PC-3 (cell line): Measurements from ENCODE around the gene NFU1. TPM values are rescaled to one million over a fixed set of nuclear protein-coding genes. Genes with fewer than 3 reads are reported as not detected.

Source experiments
- ATAC-seq: fragments of 200-7000 bp; cut with Tn5 transposase; 2 replicates; pipeline ENCODE4 v1.9.1; 2020; ENCODE audit warnings: mild to moderate bottlenecking, moderate library complexity
- BruUV-seq: library from RNA; stranded (reverse); fragments of 400-500 nt; replicated peaks from 2 replicates; lab custom pipeline; 2021; lab: Mats Ljungman, UMichigan
- CTCF ChIA-PET: fragments of 300-600 bp; sonication (Branson Sonifier 250); formaldehyde crosslinking; loops from one replicate; lab custom pipeline; 2022; ENCODE audit warnings: antibody characterized with exemption; lab: Charles Lee
- POLR2A ChIA-PET: fragments of 300-600 bp; sonication (Branson Sonifier 250); formaldehyde crosslinking; loops from one replicate; lab custom pipeline; 2022; ENCODE audit warnings: antibody characterized with exemption; ENCODE audit not compliant: unreplicated experiment; lab: Charles Lee
- DNase-seq: peaks from one replicate; pipeline ENCODE4 v3.0.0-alpha.2; 2015
- H2AFZ ChIP-seq: fragments of 300-600 bp; sonication (generic); 2 replicates; pipeline ENCODE4 v1.6.0; 2016; ENCODE audit warnings: antibody characterized with exemption, low read length
- H3F3A ChIP-seq: fragments of 300-600 bp; sonication (generic); one replicate; pipeline ENCODE4 v1.6.0; 2017; ENCODE audit warnings: antibody characterized with exemption, low read length, control low read depth, mild to moderate bottlenecking; ENCODE audit not compliant: unreplicated experiment
- H3K27ac ChIP-seq: fragments of 300-600 bp; sonication (generic); 2 replicates; pipeline ENCODE4 v1.5.1; 2016; ENCODE audit warnings: mild to moderate bottlenecking, low read length
- H3K27me3 ChIP-seq: fragments of 300-600 bp; sonication (generic); 2 replicates; pipeline ENCODE4 v1.6.1; 2016; ENCODE audit warnings: low read length, mixed read lengths
- H3K36me3 ChIP-seq: fragments of 300-600 bp; sonication (generic); 2 replicates; pipeline ENCODE4 v1.6.1; 2016; ENCODE audit warnings: low read depth, mixed run types, low read length, mixed read lengths
- H3K4me1 ChIP-seq: fragments of 300-600 bp; sonication (generic); 2 replicates; pipeline ENCODE4 v1.5.1; 2016; ENCODE audit warnings: low read length; ENCODE audit not compliant: insufficient read depth
- H3K4me2 ChIP-seq: fragments of 300-600 bp; sonication (generic); 2 replicates; pipeline ENCODE4 v1.6.0; 2016; ENCODE audit warnings: low read length
- H3K4me3 ChIP-seq: fragments of 300-600 bp; sonication (generic); 2 replicates; pipeline ENCODE4 v1.5.1; 2016; ENCODE audit warnings: mild to moderate bottlenecking, low read length, mixed read lengths
- H3K79me2 ChIP-seq: fragments of 300-600 bp; sonication (generic); 2 replicates; pipeline ENCODE4 v1.6.1; 2017; ENCODE audit warnings: low read length, mixed read lengths
- H3K9ac ChIP-seq: fragments of 300-600 bp; sonication (generic); 2 replicates; pipeline ENCODE4 v1.6.0; 2016; ENCODE audit warnings: mild to moderate bottlenecking, low read length
- H3K9me2 ChIP-seq: fragments of 300-600 bp; sonication (generic); replicated peaks from 2 replicates; pipeline ENCODE4 v1.6.1; 2016; ENCODE audit warnings: mixed run types, low read length, mixed read lengths
- H3K9me3 ChIP-seq: fragments of 300-600 bp; sonication (generic); 2 replicates; pipeline ENCODE4 v1.6.1; 2016; ENCODE audit warnings: low read length, mixed read lengths
- H4K20me1 ChIP-seq: fragments of 300-600 bp; sonication (generic); 2 replicates; pipeline ENCODE4 v1.6.1; 2016; ENCODE audit warnings: low read length, mixed read lengths
- EZH2 ChIP-seq: fragments of 300-600 bp; sonication (generic); IDR thresholded peaks from one replicate; pipeline ENCODE4 v1.6.1; 2017; ENCODE audit warnings: antibody characterized with exemption, mild to moderate bottlenecking, low read length; ENCODE audit not compliant: unreplicated experiment
- EZH2phosphoT487 ChIP-seq: fragments of 300-600 bp; sonication (generic); IDR thresholded peaks from 2 replicates; pipeline ENCODE4 v1.6.1; 2018; ENCODE audit warnings: mild to moderate bottlenecking, antibody characterized with exemption, low read length, borderline replicate concordance
- intact Hi-C: fragments of 100-400 bp; cut with micrococcal nuclease; formaldehyde crosslinking; loops from 2 replicates; pipeline ENCODE4 v1.9.0; 2023
- total RNA-seq: library from RNA; depleted of rRNA; stranded (reverse); fragments of >200 nt; gene quantifications from 2 replicates; pipeline ENCODE4 v1.2.3, GENCODE V29; 2014
- TF ChIP-seq, protein P1 (sequence below): fragments of 300-600 bp; sonication (generic); conservative IDR thresholded peaks from 2 replicates; pipeline ENCODE4 v1.5.1; 2017; ENCODE audit warnings: antibody characterized with exemption, low read depth, mild to moderate bottlenecking, low read length

Gene NFU1
- total RNA-seq, 1 experiment from 2014 or later: 45.6 TPM

DNA sequence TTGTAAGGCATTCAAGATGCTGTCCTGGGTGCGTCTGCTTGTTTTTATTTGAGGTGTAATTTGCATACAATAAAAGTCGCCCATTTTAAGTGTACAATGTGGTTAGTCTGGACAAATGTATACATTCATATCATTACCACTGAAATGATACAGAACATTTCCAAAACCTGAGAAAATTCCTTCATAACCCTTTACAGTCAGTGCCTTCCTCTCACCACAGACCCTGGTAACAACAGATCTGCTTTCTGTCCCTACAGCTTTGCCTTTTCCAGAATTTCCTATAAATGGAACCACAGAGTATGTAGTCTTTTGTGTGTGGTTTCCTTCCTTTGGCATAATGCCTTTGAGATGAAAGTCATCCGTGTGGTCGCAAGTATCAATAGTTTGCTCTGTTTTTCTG lies 45.8 kb upstream of the NFU1 start:
- Histone ChIP-seq H3K79me2 (no peaks in the 10 kb centered on the region), H3K4me3 (no peak overlapping the region), H3K4me1 (peaks cover 18% of the 10 kb centered on the region), H3K4me2 (peak overlapping the region; percentile 44; the same call in 1 of the 2 replicates), H3K9me3 (no peaks in the 10 kb centered on the region), H3K9me2 (no peaks in the 10 kb centered on the region), H3K36me3 (no peaks in the 10 kb centered on the region), H4K20me1 (no peaks in the 10 kb centered on the region), H2AFZ (no peak overlapping the region), H3F3A (no peaks in the 10 kb centered on the region), H3K27ac (peak overlapping the region; percentile 8; the same call in 1 of the 2 replicates), H3K9ac (no peak overlapping the region), H3K27me3 (no peaks in the 10 kb centered on the region)
- ChIA-PET CTCF (interaction anchor here (0.6 kb wide), 1 partner anchor 110 kb away, joined by 4 read pairs; no protein-coding TSS in a partner anchor), POLR2A (no interaction called here)
- BruUV-seq: no TSS peak
- TF ChIP-seq, protein P1, sequence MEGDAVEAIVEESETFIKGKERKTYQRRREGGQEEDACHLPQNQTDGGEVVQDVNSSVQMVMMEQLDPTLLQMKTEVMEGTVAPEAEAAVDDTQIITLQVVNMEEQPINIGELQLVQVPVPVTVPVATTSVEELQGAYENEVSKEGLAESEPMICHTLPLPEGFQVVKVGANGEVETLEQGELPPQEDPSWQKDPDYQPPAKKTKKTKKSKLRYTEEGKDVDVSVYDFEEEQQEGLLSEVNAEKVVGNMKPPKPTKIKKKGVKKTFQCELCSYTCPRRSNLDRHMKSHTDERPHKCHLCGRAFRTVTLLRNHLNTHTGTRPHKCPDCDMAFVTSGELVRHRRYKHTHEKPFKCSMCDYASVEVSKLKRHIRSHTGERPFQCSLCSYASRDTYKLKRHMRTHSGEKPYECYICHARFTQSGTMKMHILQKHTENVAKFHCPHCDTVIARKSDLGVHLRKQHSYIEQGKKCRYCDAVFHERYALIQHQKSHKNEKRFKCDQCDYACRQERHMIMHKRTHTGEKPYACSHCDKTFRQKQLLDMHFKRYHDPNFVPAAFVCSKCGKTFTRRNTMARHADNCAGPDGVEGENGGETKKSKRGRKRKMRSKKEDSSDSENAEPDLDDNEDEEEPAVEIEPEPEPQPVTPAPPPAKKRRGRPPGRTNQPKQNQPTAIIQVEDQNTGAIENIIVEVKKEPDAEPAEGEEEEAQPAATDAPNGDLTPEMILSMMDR: no peak
- TF ChIP-seq EZH2 (no peak), EZH2phosphoT487 (no peak)
- peak; percentile 47; the same call in 1 of the 2 replicates for ATAC-seq
- intact Hi-C loops: loop anchor here (5.0 to 10.0 kb wide), 2 partner anchors 41 to 98 kb away; partner anchors contain the start of gene GFPT1
- peak; percentile 41 for DNase-seq

DNA sequence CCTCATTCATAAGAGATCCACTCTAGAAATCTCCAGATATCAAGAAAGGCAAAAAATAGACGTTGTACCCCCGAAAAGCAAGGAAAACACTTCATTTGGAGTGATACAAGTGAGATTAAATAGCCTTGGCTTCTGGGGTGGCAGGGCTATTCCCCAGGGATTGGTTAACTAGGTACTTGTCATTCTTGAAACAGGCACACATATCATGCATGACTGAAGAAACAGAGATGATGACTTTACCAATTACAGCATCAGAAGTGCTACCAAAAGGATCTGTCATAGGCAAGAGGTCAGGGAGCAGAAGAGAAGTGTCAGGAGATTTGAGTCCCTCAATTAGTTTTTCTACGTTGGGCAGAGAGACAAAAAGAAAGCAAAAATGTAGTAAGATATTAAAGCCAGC lies 45.2 kb upstream of the NFU1 start:
- BruUV-seq: no TSS peak
- H4K20me1 ChIP-seq: no peaks in the 10 kb centered on the region
- no peak for TF ChIP-seq EZH2phosphoT487
- TF ChIP-seq EZH2: no peak
- TF ChIP-seq, protein P1: no peak
- no peaks in the 10 kb centered on the region for H3F3A ChIP-seq
- H3K4me3 ChIP-seq: no peak overlapping the region
- peaks cover 18% of the 10 kb centered on the region for H3K4me1 ChIP-seq
- H3K9ac ChIP-seq: no peak overlapping the region
- H3K27ac ChIP-seq: no peak overlapping the region
- no peak for DNase-seq
- intact Hi-C loops: loop anchor here (5.0 to 10.0 kb wide), 2 partner anchors 40 to 98 kb away; partner anchors contain the start of gene GFPT1
- no peaks in the 10 kb centered on the region for H3K9me2 ChIP-seq
- no peaks in the 10 kb centered on the region for H3K27me3 ChIP-seq
- H2AFZ ChIP-seq: no peak overlapping the region
- no peaks in the 10 kb centered on the region for H3K79me2 ChIP-seq
- no peaks in the 10 kb centered on the region for H3K36me3 ChIP-seq
- H3K4me2 ChIP-seq: no peak overlapping the region
- no peak for ATAC-seq
- no peaks in the 10 kb centered on the region for H3K9me3 ChIP-seq
- CTCF ChIA-PET: no interaction called here
- POLR2A ChIA-PET: no interaction called here

DNA sequence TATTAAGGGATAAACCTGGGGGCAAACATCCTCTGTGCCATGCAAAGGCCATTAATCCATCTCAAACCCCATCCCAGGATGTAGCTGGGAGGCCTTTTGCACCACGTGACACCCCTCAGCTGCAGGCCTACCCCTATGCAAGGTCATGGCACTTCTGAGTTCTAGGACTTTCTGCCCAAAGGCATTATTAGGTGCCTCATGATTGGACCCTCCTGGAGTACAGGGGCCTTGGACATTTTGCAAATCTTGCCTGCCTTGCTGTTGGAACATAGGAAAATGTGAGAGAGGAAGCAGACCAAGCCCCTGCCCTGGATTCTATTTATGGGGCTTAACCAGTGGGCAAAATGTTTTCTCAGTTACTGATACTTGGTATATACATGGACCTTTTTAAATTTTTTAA lies 44.2 kb upstream of the NFU1 start:
- no peaks in the 10 kb centered on the region for H3K79me2 ChIP-seq
- TF ChIP-seq EZH2phosphoT487 (no peak), EZH2 (no peak)
- TF ChIP-seq, protein P1: no peak
- ChIA-PET POLR2A (no interaction called here), CTCF (no interaction called here)
- no TSS peak for BruUV-seq
- no peaks in the 10 kb centered on the region for H3F3A ChIP-seq
- no peak overlapping the region for H2AFZ ChIP-seq
- no peak overlapping the region for H3K9ac ChIP-seq
- no peaks in the 10 kb centered on the region for H3K9me3 ChIP-seq
- intact Hi-C loops: loop anchor here (5.0 to 10.0 kb wide), 2 partner anchors 39 to 97 kb away; partner anchors contain the start of gene GFPT1
- no peaks in the 10 kb centered on the region for H4K20me1 ChIP-seq
- ATAC-seq (no peak), DNase-seq (no peak)
- H3K9me2 ChIP-seq: no peaks in the 10 kb centered on the region
- H3K36me3 ChIP-seq: no peaks in the 10 kb centered on the region
- H3K4me2 ChIP-seq: no peak overlapping the region
- no peak overlapping the region for H3K27ac ChIP-seq
- no peak overlapping the region for H3K4me3 ChIP-seq
- H3K4me1 ChIP-seq: peaks cover 18% of the 10 kb centered on the region
- no peaks in the 10 kb centered on the region for H3K27me3 ChIP-seq
